Brain microvascular endothelial cell (primary cell): ENCODE data around the gene RAPGEF4.
A peak's percentile ranks its signal among the peaks of the same experiment; 100 is the strongest.

ENCODE experiments used
- DNase-seq: peaks from one replicate; pipeline ENCODE4 v3.0.0-alpha.2; 2020
- H3K27ac ChIP-seq: fragments of 250-450 bp; sonication (Bioruptor Pico); 2 replicates; pipeline ENCODE4 v1.5.1; 2020; ENCODE audit warnings: mild to moderate bottlenecking, moderate library complexity
- H3K27me3 ChIP-seq: fragments of 250-450 bp; sonication (Bioruptor Pico); replicated peaks from 2 replicates; pipeline ENCODE4 v1.5.1; 2020; ENCODE audit warnings: mild to moderate bottlenecking
- H3K36me3 ChIP-seq: fragments of 250-450 bp; sonication (Bioruptor Pico); replicated peaks from 2 replicates; pipeline ENCODE4 v1.5.1; 2020; ENCODE audit warnings: mild to moderate bottlenecking
- H3K4me3 ChIP-seq: 2 replicates; pipeline ENCODE4 v1.5.1; 2011; ENCODE audit warnings: low read depth, mild to moderate bottlenecking, control low read depth, low read length, moderate library complexity
- in situ Hi-C: cut with HindIII; loops from 2 replicates; pipeline ENCODE4 v1.10.0; 2017; ENCODE audit warnings: low sequenced_read_pairs, low pct_ligation_motif_present
- TF ChIP-seq, protein P1 (sequence below): IDR thresholded peaks from 2 replicates; pipeline ENCODE4 v1.5.1; 2011; ENCODE audit warnings: low read depth, mild to moderate bottlenecking, moderate library complexity, low read length, control low read depth, inconsistent platforms; ENCODE audit errors: missing control alignments

Gene RAPGEF4

DNA sequence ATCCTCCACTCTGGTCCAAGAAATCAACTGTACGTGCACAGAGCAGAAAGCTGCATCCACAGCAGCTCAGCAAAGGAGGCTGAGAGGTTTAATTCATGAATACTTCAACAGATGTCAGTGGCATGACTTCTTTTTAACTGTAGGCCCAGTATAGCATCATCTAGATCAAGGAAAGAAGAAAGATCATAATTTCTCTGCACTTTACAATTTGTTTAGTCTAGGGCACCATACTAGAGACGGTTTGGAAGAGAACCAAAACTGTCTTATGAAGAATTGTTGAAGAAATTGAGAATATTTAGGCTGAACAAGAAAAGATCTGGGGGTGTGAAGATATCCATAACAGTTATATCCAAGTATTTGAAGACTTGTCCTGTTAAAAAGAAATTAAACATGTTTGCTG is 309.5 kb downstream of the RAPGEF4 start:
- no peaks in the 10 kb centered on the region for H3K27me3 ChIP-seq
- no peak for DNase-seq
- TF ChIP-seq, protein P1, sequence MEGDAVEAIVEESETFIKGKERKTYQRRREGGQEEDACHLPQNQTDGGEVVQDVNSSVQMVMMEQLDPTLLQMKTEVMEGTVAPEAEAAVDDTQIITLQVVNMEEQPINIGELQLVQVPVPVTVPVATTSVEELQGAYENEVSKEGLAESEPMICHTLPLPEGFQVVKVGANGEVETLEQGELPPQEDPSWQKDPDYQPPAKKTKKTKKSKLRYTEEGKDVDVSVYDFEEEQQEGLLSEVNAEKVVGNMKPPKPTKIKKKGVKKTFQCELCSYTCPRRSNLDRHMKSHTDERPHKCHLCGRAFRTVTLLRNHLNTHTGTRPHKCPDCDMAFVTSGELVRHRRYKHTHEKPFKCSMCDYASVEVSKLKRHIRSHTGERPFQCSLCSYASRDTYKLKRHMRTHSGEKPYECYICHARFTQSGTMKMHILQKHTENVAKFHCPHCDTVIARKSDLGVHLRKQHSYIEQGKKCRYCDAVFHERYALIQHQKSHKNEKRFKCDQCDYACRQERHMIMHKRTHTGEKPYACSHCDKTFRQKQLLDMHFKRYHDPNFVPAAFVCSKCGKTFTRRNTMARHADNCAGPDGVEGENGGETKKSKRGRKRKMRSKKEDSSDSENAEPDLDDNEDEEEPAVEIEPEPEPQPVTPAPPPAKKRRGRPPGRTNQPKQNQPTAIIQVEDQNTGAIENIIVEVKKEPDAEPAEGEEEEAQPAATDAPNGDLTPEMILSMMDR: no peak

DNA sequence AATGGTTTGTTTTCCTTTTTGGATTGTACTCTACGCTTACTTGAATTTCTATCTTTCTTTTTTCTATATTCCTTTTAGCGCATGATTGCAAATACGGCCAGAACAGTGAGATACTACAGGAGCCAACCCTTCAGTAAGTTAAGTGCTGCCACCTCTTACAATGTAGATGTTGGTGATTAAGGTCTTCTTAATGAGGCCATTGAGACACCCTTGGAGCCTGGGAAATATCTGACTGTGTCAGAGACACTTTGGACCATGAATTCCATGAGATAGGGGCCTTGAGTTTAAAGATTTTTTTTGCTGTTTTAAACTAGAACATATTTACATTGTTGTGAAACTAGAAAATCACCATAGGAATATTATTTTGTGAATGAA is 312.9 kb downstream of the RAPGEF4 start:
- Histone ChIP-seq H3K27me3 (no peaks in the 10 kb centered on the region), H3K27ac (peak overlapping the region; percentile 91), H3K4me3 (no peak overlapping the region), H3K36me3 (no peaks in the 10 kb centered on the region)
- in situ Hi-C loops: loop anchor here (25.0 kb wide), 1 partner anchor 164 kb away; no protein-coding TSS in a partner anchor
- no peak for DNase-seq
- TF ChIP-seq, protein P1: no peak

More for the DNA sequence above, 309.5 kb downstream of the RAPGEF4 start:
- H3K4me3 ChIP-seq: no peak overlapping the region
- no peak overlapping the region for H3K27ac ChIP-seq
- in situ Hi-C loops: loop anchor here (25.0 kb wide), 1 partner anchor 167 kb away; no protein-coding TSS in a partner anchor
- no peaks in the 10 kb centered on the region for H3K36me3 ChIP-seq

DNA sequence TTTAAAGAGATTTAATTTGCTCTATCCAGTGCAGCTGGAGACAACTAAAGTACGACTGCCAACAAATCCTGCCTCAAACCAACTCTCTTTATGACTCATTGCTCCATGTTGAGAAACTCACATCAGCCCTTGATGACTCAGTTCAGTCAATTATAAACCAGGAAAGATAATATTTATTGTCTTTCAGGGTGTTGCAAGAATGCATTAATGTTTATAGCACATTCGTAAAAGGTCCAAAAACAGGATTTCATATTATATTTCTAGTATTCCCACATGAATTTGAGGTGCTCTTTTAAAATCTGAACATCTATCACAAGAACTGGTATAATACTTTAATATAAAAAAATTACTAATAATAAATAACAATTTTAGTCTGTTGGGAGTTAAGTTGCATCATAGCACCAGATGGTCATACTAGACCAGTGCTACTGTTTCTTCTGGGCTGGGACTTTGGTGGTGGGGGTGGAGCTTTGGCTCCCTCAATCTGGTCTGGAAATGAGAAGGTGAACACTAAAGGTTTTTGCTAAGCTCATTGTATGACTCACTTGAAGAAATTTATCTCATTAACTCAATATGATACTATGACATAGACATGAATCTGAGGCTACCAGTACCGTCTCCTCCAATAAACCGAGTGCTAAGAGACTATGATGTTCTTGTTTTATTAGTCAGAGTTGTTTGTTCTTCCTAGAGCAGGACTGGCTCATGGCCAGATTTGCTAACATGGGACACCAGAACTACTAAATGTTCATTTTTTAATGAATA is 313.4 kb downstream of the RAPGEF4 start:
- Histone ChIP-seq H3K27ac (peak overlapping the region; percentile 91), H3K36me3 (no peaks in the 10 kb centered on the region), H3K4me3 (no peak overlapping the region), H3K27me3 (no peaks in the 10 kb centered on the region)
- in situ Hi-C loops: loop anchor here (25.0 kb wide), 1 partner anchor 163 kb away; no protein-coding TSS in a partner anchor
- peak; percentile 97 for DNase-seq
- TF ChIP-seq, protein P1: no peak

DNA sequence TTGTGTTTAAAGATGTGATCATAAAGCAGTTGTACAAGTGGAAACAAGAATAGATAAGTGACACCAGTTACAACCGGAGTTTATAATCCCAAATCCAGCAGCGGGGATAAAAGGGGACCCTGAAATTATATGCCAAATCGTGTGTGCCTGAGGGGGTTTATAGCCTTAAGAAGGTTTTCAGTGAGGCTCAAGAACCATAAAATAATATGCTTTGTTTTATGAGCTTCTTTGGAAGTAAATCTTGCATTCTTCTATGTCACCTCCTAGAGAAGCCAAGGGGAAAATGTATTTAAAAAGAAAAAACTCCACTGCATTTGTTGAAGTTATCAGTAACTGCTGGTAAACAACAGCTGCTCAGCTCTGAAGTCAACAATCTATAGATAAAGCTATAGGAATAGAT is 314.2 kb downstream of the RAPGEF4 start:
- Histone ChIP-seq H3K27me3 (no peaks in the 10 kb centered on the region), H3K4me3 (no peak overlapping the region), H3K27ac (peak overlapping the region; percentile 91), H3K36me3 (no peaks in the 10 kb centered on the region)
- DNase-seq: no peak
- in situ Hi-C loops: loop anchor here (25.0 kb wide), 1 partner anchor 162 kb away; no protein-coding TSS in a partner anchor
- TF ChIP-seq, protein P1: no peak

DNA sequence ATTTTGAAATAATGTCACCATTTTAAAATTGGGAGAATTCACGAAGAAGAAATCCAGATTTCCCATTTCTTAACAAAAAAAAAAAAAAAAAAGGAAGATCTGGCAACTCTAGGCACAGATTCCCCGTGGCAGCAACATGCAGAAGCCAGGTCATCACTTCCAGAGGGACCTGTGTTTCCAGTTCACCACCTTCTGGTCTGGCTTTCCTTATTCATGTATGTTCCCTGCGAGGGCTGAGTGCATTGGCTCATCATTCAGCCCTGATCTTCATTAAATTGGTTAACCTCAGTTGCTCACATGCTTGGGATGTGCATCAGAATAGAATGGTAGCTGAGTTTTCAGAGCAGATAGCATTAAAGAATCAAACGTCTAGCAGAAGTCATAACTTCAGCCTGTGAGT is 315.0 kb downstream of the RAPGEF4 start:
- Histone ChIP-seq H3K4me3 (no peak overlapping the region), H3K36me3 (no peaks in the 10 kb centered on the region), H3K27ac (no peak overlapping the region), H3K27me3 (no peaks in the 10 kb centered on the region)
- no peak for DNase-seq
- TF ChIP-seq, protein P1: no peak
- in situ Hi-C loops: no loop called here
